GM23338 (cell line): ENCODE data around the gene TMPRSS2.

Source experiments
- EZH2phosphoT487 ChIP-seq: fragments of 200-600 bp; sonication (generic); IDR thresholded peaks from one replicate; pipeline ENCODE4 v1.8.1; 2018; ENCODE audit warnings: antibody characterized with exemption; ENCODE audit not compliant: unreplicated experiment
- TF ChIP-seq, protein P1 (sequence below), 2 experiments: fragments of 200-600 bp in 1 of 2; sonication (generic) in 1 of 2; conservative IDR thresholded peaks; 2 replicates each; pipeline versions ENCODE4 v1.5.1 to v1.6.1; 2016 to 2017; ENCODE audit warnings: antibody characterized with exemption in 2 of 2, low read depth in 2 of 2, mild to moderate bottlenecking in 2 of 2, moderate library complexity in 1 of 2

DNA sequence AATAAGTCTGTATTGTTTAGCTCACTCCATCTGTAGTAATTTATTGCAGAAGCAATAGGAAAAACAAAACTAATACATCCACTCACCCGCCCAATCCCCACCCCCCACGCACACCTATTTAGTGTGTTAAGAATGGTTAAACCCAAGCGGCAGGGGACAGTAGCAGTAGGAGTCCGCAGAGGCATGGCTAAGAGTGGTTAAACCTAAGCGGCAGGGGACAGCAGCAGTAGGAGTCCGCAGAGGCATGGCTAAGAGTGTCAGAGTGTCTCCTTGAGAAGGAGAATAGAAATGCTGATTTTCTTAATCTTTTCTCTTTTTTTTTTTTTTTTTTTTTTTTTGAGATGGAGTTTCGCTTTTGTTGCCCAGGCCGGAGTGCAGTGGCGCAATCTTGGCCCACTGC is 34.8 kb upstream of the TMPRSS2 start:
- TF ChIP-seq EZH2phosphoT487 = no peak
- TF ChIP-seq, protein P1, sequence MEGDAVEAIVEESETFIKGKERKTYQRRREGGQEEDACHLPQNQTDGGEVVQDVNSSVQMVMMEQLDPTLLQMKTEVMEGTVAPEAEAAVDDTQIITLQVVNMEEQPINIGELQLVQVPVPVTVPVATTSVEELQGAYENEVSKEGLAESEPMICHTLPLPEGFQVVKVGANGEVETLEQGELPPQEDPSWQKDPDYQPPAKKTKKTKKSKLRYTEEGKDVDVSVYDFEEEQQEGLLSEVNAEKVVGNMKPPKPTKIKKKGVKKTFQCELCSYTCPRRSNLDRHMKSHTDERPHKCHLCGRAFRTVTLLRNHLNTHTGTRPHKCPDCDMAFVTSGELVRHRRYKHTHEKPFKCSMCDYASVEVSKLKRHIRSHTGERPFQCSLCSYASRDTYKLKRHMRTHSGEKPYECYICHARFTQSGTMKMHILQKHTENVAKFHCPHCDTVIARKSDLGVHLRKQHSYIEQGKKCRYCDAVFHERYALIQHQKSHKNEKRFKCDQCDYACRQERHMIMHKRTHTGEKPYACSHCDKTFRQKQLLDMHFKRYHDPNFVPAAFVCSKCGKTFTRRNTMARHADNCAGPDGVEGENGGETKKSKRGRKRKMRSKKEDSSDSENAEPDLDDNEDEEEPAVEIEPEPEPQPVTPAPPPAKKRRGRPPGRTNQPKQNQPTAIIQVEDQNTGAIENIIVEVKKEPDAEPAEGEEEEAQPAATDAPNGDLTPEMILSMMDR (conservative IDR thresholded peaks at IDR 0.05; ENCODE audit: low read depth in 2 of 2) = no peak
